GM21723 (cell line): Measurements from ENCODE around the gene DLK1.

ENCODE experiments used
- ATAC-seq: cut with Tn5 transposase; IDR thresholded peaks from one replicate; pipeline ENCODE4 v1.9.1; 2021; ENCODE audit warnings: mild to moderate bottlenecking, moderate library complexity; ENCODE audit not compliant: unreplicated experiment

Gene DLK1

DNA sequence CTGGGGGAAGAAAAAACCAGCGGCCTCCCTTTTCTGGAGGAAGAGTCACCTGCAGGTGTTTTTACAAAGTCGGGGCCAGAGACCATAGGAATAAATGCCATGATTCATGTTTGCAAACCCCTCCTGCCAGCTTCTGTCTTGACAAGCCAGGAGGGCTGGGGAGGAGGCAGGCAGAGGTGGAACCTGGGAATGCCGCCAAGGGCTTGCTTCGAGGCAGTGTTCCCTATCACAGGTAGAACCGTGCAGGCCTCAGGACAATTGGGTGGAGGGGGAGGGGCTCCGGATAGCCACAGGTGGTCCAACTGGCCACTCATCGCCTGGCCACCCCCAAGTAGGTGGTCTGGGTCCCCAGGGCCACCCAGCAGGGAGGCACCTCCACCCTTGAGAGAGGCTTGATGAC lies 14.2 kb upstream of the DLK1 start:
- no peak for ATAC-seq

DNA sequence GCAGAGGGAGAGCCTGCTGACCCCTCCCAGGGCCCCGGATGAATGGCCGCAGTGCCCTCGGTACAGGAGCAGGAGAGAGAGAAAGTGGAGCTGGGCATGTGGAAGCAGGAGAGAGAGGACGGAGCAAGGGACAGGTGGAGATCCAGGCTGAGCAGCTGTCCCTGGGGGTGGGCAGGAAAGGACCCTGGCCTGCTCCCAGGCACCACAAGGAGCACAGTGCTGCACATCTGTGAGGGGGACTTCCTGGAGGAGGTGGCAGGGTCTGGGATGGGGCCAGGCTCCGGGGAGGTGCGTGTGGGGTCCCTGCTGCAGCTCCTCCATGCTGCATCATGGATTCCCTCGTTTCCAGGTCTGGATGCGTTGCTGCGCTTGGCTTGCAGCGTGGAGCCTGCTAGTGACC lies 13.0 kb upstream of the DLK1 start:
- no peak for ATAC-seq

DNA sequence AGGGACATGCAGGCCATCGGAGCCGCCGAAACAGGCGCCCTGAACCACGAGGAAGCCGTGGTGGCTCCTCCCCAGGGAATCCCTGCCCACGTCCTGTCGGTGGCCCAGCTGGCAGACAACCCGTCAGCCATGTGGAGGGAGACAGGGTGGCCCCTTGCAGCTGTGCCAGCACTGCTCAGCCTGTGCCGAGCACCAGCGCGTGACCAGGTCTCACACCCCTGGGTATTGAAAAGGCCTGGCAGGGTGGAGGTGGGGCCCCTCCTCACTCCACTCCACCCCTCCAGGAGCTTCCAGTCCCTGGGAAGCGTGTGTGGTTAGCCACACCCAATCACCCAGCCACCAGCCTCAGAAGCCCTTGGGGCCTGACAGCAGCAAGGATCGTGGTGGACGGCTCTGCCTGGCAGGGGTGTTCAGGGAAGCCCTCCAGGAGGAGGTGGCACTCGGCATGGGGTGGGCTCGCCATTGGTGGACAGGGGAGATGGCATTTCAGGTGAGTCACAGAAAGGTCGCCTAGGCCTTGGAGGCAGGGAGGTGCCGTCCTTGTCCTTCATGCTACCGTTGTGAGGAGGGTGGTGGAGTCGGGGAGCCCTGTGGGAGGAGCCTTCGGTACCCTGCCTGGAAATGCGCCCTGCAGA lies 12.3 kb upstream of the DLK1 start:
- no peak for ATAC-seq

DNA sequence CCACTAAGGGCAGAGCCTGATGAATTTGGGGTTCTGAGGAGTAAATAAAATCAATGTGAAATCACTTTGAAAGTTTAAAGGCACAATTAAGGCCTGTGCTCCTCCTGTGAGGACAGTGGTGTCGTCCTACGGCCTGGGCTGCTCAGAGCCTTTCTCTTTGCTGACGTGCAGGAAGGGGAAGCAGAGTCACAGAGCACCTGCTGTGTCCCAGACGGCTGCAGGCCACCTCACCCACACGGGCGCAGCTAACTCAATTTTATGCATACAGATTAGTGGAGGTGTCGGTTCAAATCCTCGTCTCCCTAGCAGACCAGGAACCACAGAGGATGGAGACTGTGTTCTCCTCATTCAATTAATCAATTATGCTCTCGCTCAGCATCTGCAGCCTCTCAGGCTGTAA lies 11.4 kb upstream of the DLK1 start:
- no peak for ATAC-seq

DNA sequence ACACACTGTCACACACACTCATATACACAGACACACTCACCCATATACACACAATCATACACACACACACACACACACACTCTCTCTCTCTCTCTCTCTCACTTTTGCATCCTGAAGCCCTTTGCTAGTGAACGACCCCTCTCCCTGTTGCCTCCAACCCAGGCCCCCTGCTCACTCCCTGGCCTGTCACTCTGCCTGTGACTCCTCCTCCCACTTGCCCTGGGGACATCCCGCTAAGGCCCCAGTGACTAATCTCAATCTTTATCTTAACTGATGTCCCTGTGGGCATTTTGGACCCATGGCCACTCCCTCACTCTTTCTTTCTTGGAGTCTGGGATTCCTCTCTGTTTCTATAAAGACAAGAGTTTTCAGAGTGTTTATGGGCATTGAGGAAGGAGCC lies 10.9 kb upstream of the DLK1 start:
- no peak for ATAC-seq

DNA sequence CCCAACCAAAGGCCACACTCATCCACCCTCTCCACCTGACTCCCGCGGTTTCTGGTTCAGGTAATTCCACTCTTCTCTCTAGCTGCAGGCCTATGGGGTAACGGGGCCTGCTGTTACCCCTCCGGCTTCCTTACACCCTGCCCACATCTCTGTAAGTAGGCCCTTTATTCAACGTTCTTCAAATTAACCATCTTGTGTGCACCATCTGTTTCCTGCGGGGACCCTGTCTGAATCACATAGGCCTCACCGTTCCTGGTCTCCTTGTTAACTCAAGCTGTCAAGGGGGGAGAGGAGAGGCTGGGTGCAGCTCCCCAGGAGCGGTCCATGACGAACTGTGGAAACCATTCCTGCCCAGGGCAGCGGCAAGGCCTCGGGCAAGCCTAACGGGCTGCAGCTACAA lies 9.3 kb upstream of the DLK1 start:
- ATAC-seq, result no peak

DNA sequence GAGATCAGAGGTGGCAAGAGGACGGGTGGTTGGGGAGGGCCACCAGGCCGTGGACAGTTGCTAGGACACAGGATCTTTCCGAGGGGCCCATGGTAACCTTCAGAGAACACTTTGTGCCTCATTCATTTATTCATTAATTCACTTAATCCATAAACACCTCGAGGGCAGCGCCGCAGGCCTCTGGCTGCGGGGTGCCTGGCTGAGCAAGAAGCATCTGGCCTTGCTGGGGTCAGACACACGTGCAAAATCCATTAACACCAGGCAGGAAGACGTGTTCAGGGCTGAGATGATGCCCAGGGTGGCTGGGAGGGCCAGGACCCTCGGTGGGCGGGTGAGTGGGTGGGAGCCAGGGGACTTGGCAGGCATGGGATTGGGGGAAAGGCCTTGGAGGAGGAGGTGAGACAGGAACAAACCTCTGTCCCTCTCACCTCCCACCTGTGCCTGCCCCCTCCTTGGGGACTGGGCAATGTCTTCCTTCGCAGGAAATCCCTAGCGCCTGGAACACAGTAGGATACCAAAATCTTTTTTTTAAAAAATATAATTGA lies 6.6 kb upstream of the DLK1 start:
- ATAC-seq, result no peak

DNA sequence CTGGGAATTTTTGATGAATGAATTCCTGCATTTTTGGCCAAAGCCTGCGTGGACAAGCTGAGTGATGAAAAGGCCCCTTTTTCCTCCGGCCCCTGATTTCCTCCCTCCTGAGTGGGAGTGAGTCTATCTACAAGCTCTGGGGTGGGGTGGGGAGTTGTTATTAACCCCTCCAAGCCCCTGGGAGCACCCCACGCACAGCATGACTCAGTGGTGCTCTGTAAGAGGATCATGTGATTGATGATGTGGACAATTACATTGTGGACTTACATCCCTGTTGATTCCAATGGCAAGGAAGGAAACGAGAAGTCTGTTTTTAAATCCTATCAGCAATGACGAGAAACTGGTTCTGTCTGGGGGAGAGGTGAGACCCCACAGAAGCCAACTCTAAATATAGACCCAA lies 5.1 kb upstream of the DLK1 start:
- no peak for ATAC-seq

DNA sequence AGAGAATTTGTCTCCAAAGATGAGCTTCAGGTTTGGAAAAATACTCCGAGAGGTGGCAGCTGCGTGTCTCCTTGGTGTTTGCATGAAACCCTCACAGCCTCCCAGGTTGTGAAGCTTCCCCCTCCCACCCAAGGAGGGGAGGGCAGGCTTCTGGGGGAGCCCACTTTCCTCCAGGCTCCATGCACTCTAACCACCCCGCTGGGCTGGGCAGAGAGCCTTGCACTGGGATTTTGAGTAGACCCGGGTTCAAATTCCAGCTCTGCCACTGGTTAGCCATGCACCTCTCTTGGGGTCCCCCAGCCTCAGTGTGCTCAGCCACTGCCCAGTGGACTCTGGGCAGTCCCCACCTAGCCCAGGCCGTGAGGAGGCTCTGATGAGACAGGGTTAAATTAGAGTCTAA lies 4.3 kb upstream of the DLK1 start:
- ATAC-seq, result no peak

DNA sequence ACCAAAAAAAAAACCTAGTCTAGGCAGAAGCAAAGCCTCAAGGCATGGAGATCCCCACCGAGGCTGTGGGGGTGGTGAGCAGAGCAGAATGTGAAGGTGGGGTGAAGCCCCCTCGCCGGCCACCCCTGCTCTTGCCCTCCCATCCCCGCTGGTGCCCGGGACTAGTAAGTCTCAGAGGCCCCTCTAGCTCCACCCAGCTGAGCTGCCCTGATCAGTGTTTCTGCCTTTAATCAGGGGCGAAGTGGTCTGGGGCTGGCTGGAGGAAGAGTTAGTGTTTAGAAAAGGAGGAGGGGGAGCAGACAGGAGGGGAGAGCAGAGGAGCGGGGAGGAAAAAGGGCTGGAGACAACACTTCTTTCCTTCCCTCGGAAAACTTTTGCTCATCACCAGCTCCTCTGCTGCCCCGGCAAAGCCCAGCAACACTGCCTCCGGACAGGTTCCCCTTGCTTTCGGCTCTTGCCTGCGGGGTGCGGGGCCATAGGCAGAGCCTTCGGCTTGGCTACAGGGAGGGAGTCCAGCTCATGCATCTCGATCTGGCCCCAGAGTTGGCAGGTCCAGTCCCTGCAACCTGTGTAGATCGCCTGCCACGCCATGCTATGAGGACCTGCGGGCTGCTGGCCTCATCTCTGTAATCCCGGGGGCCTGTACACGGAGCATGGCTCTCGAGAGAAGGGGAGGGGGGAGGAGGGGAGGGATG lies 3.4 kb upstream of the DLK1 start:
- no peak for ATAC-seq

DNA sequence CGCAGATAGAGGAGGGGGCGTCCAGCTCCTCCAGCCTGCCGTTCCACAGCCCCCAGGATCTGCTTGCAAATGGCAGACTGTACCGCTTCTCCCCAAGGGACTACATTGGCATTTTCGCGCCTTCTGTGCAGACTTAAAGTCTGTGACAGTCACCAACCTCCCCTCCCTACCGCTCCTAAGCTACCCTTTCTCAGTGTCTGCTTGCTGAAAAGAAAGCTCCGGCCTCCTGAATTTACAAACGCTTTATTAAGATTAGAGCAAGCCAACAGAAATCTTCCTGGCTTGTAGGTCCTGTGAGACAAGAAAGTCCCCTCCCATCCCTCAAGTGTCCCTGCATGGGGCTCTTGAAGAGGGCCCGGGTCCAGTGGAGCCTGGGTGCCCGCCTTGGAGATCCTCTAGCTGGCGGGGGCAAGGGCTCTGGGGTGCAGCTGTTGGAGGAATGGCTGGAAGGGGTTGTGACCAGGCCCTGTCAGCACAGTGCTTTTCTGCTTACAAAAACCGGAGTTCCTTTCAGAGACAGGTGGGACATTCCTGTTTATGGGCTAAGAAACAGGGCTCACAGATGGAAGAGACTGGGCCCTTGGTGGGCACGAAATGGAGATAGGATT lies 2.8 kb upstream of the DLK1 start:
- no peak for ATAC-seq

DNA sequence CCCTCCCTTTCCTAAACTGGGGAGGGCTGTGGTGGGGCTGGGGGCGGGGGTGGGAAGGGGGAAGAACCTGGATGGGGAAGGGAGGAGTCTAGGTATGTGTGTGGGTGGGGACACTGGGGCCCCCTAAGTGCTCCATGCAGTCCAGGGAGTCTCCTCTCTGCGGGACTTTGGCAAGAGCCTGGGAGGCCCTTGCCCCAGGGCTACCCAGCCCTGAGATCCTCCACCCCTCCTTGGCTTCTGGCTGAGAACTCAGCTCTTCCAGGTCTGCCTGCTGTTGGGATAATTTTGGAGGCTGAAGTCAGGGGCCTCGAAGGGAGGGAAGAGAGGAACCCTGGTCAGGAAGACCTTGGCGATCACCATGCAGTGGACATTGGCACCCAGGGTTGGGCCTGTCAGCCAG lies 2.2 kb upstream of the DLK1 start:
- no peak for ATAC-seq

DNA sequence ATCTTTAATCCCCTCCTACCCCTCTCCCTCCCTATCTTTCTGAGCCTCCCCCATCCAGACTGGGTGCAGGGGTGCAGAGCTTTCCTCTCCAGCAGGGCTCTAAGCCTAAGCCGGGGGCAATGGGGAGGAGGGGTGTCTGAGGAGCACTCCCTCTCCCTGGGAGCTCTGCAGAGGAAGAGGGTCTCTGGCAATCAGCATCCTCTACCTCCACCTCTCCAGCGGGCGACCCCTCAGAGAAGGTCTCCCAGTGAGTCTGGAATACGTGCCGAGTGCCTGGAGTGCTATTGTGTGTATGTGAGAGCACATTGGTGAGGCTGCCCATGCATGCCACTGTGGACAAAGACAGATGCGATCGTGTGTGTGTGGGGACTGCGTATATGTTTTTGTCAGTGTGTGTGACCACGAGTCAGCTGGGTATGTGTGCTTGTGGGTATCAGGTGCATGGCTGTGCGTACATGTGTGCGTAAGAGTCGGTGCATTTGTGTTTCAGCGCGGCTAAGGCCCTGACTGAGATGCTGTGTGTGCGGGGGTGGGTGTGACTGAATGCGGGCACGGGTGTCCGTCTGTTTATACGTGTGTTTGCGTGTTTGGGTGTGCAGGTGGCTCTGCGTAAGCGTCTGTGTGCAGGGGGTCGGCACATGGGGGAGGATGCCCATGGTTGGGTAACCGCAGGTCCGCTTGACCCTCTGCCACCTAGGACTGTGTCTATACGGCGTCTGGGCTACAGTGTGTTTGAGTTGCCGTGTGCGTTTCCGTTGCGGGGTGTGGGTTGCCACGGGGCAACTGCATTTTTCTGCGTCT lies 905 bp upstream of the DLK1 start:
- no peak for ATAC-seq

DNA sequence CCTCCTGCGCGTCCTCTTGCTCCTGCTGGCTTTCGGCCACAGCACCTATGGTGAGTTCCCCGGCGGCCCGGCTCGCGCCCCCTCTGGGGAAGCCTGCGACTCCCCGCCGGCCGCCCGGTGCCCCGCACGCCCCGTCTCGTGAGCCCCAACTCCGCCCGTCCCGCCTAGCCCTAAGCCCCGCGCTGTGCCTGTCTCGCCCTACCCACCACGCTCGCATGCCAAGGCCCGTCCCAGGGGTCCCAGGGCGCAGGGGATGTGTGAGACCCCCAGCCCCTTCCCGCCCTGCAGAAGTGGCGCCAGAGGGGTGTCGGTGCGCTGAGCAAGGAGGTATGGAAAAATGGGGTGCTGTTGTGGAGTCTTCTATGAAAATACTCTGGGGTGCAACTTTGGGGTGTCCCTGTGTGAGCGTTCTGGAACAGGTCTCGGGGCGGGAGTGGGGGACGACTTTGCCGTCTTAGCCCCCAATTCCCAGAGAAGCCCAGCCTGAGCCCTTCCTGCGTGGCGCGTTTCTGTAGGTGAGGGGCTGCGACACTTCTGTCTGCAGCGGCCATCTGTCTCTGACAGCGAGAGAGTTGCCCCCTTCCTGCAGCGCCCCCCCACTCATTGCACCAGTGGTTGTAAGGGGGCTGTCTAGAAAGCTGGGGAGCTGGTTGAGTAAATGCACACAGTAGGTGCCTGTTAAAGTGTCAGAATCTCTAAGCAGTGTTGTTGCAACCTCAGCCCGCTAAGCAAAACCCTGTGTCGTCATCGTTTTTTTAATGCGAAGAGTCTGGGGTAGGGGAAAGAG lies 587 bp downstream of the DLK1 start:
- ATAC-seq, result no peak

DNA sequence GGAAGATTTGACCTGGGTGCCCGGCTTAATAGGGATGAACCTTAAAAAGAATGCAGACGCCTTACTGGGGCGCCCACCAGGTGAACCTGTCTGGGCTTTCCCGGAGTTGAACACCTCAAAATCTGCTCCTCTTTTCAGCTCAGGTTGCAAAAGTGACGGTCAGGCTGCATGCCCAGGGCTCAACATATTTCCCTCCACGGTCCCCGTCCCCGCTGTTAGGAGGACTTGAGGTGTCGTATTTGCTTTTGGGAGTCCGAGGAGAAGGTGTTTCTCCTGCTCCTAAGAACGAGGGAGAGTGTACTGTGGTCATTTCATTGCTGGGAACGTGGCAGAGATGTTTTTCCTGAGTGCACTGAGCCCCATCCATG lies 1.2 kb downstream of the DLK1 start:
- ATAC-seq, result no peak

DNA sequence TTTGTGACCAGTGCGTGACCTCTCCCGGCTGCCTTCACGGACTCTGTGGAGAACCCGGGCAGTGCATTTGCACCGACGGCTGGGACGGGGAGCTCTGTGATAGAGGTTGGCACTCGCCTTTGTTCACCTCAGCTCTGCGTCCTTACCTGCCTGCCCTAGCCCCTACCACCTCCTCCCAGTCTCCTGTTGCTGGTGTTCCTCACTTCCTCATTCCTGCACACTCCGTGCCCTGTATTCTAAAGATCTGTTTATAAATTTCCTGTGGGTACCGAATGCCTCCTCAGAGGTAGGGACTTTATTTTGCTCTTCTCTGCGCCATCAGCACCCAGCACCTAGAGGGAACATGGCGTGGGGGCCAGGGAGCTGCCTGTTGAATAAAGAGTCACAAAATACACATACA lies 2.3 kb downstream of the DLK1 start:
- no peak for ATAC-seq

DNA sequence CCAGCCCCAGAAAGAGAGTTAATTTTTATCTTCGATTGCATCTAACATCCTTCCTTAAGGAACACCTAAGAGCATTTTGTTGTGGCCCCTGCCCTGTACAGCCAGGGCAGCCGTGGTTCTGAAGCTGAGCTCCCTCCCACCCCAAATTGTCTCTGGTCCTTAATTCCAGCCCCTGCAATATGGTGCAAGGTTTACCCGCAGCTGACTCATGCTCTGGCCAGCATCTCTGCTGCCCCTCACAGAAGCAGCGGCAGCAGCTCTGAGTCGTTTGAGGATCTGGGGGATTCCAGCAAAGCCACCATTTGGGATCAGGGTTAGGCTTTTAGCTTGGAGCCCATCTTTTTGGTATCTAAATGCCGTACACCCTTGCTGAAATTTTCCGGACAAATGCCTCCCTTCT lies 3.3 kb downstream of the DLK1 start:
- ATAC-seq, result no peak

DNA sequence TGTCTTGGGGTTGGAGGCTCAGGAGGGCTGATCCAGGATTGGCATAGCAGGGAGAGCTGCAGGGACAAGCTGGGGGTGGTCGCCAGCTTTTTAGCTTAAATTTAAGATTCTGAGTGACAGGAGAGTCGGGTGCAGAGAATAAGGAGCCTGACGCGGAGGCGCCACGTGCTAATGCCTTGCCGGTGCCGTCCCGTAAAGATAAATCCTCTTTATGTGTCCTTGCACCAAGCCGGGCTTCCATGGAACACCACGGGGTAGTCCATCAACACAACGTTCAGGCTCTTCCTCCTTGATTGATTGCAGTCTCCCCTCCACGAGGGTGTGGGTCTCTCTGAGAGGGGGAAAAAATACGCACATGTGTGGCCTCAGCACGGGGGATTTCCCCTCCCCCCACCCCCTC lies 3.9 kb downstream of the DLK1 start:
- no peak for ATAC-seq

DNA sequence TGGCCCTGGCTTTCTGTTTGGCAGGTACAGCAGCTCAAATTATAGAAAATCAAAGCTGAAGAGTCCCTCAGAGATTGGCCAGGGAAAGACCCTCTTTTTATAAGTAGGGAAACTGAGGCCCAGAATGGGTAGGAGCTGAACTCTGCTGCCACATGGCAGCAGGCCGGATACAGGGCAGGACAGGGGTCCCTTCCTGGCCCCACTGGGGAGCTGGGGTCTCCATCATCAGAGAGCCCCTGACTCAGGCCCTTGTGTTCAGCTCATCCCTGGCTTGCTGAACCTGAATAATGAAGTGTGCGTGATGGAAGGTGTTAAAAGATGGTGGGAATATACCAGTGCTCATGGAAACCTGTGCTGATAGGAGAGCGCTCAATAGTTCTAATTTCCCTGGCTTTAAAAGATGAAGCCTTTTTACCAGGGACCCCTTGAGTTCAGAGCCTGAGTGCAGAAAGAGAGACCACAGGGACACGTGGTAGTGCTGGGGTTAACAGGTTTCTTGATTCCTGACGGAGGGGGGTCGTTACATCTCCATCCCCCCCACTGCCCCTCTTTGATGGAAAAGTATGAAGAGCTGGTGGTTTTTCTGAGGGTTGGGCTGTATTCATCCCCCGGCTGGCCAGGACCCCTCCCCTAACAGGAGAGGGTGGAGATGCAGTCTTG lies 4.4 kb downstream of the DLK1 start:
- no peak for ATAC-seq
